Mucosa of stomach (tissue), 1 donor: ENCODE data around the gene RBM42.
A peak's percentile ranks its signal among the peaks of the same experiment; 100 is the strongest.
"Not testable (repeated sequence)": the region's sequence is repeated elsewhere in the genome, so short reads cannot be mapped to it uniquely, and the experiment has no call there.

Experiments
- H3K27me3 ChIP-seq: one replicate; pipeline ENCODE4 v1.7.0; 2013; ENCODE audit warnings: mild to moderate bottlenecking, low read length; ENCODE audit not compliant: control insufficient read depth, insufficient read depth
- H3K36me3 ChIP-seq: one replicate; pipeline ENCODE4 v1.7.0; 2013; ENCODE audit warnings: low read length; ENCODE audit not compliant: control insufficient read depth, insufficient read depth
- H3K4me1 ChIP-seq: one replicate; pipeline ENCODE4 v1.7.0; 2013; ENCODE audit warnings: mild to moderate bottlenecking, low read length; ENCODE audit not compliant: control insufficient read depth, insufficient read depth
- H3K4me3 ChIP-seq: one replicate; pipeline ENCODE4 v1.7.0; 2013; ENCODE audit warnings: low read length
- H3K9ac ChIP-seq: one replicate; pipeline ENCODE4 v1.7.0; 2013; ENCODE audit warnings: mild to moderate bottlenecking, low read length, moderate library complexity
- H3K9me3 ChIP-seq: one replicate; pipeline ENCODE4 v1.7.0; 2013; ENCODE audit warnings: mild to moderate bottlenecking, low read length, moderate library complexity; ENCODE audit not compliant: control insufficient read depth
- donor health status: Pancreatic carcinoma.

The RBM42 gene, protein sequence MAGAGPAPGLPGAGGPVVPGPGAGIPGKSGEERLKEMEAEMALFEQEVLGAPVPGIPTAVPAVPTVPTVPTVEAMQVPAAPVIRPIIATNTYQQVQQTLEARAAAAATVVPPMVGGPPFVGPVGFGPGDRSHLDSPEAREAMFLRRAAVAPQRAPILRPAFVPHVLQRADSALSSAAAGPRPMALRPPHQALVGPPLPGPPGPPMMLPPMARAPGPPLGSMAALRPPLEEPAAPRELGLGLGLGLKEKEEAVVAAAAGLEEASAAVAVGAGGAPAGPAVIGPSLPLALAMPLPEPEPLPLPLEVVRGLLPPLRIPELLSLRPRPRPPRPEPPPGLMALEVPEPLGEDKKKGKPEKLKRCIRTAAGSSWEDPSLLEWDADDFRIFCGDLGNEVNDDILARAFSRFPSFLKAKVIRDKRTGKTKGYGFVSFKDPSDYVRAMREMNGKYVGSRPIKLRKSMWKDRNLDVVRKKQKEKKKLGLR

DNA sequence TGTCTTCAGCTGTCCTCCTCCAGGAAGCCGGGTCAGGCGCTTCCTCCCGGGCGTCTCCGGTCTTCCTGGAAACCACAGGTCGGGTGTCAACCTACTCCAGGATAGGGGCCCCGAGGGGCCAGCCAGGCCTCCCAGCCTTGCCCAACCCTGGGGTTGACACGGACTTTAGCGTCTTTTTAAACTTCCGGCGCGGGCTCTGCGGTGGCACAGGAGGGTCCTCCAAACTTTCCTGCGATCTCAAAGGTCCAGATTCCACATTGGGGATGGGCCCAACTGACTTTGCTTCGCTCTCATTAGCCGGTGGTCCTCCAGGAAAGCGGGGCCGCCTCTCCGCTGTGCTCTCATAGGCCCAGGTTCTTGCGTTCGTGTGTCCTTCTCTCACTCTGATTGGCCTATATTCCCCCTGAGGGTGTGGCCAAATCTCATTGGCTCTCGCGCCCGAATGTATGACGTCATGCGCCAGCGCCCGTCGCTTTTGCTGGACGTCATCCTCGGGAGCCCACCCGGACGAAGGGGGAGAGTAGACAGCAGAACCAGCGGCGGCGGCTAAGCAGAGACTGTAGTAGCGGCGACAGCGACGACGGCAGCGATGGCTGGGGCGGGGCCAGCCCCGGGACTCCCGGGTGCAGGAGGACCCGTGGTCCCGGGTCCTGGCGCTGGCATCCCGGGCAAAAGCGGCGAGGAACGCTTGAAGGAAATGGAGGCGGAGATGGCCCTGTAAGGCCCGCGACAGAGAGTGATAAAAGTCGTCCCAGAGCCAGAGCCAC, at the start of gene RBM42:
TSS of gene RBM42 (plus strand) at position 472 of the 767 bp plus-strand sequence. CDS start at position 590, 118 bp downstream.
- Histone ChIP-seq H3K4me3 (peak within 1 kb of the TSS; percentile 94), H3K36me3 (peaks cover 7% of the 10 kb centered on the region), H3K27me3 (no peaks in the 10 kb centered on the region), H3K4me1 (peaks cover 5% of the 10 kb centered on the region), H3K9ac (peak within 1 kb of the TSS; percentile 99), H3K9me3 (no peaks in the 10 kb centered on the region)

DNA sequence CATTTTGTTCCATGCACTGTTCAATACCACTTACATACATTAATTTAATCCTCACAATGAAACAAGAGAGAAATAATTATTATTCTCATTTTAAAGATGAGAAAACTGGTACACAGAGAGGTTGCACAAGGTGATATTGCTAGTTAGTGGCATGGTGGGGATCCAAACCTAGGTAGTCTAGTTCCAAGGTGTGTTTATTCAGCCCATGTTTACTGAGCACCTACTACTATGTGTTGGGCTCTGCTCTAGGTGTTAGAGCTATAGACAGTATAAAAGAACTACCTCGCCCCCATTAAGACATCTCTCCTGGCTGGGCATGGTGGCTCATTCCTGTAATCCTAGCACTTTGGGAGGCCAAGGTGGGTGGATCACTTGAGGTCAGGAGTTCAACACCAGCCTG, 46.1 kb upstream of the RBM42 start:
- Histone ChIP-seq H3K4me1 (no peaks in the 10 kb centered on the region), H3K27me3 (peaks cover 8% of the 10 kb centered on the region), H3K9me3 (no peaks in the 10 kb centered on the region), H3K4me3 (no peak overlapping the region), H3K36me3 (no peaks in the 10 kb centered on the region), H3K9ac (no peak overlapping the region)

DNA sequence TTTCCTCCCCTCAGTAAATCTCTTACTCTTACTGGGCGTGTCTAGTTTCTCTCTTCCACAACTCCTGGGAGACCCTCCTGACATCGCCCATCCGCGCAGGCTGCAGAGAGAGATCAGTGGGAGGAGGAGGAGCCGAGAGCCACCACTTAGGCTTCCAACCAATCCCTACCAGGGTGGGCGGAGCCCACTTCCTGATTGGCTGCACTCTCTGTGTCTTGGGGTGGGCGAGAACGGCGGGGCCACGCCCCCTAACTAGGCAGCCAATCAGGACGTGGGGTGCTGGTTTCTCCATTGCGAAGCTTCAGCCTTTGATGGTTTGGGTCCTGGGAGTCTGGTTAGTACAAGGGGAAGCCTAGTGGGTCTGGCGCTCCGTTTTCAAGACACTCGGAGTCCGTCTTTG, 43.0 kb upstream of the RBM42 start, which contains the start of gene PMIS2:
TSS of gene PMIS2 (plus strand) at position 326 of the 400 bp plus-strand sequence. CDS start 87 bp downstream, outside the sequence.
- no peaks in the 10 kb centered on the region for H3K9me3 ChIP-seq
- H3K36me3 ChIP-seq = no peaks in the 10 kb centered on the region
- H3K9ac ChIP-seq = no peak within 1 kb of the TSS
- H3K4me1 ChIP-seq = no peaks in the 10 kb centered on the region
- H3K4me3 ChIP-seq = no peak within 1 kb of the TSS
- peaks cover 8% of the 10 kb centered on the region for H3K27me3 ChIP-seq

DNA sequence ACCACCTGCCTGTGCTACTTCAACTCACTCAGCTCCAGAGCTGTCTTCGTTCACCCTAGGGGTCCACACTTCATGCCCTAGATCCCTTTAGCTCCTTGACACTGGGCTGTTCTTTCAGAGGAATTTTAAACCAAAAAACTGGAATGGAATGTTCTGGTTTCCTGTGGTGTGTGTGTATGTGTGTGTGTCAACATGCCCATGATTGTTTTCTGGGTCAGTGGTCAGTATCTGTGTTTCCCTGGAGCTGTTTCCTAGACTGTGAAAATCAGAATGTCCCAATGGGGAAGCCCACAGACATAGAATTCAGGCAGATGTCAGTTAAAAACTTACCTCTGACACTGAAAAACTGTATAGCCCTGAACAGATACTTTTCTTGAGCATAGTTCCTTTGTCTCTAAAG, 41.5 kb upstream of the RBM42 start:
- no peaks in the 10 kb centered on the region for H3K36me3 ChIP-seq
- no peaks in the 10 kb centered on the region for H3K9me3 ChIP-seq
- peaks cover 8% of the 10 kb centered on the region for H3K27me3 ChIP-seq
- no peaks in the 10 kb centered on the region for H3K4me1 ChIP-seq
- H3K9ac ChIP-seq = no peak overlapping the region
- no peak overlapping the region for H3K4me3 ChIP-seq

DNA sequence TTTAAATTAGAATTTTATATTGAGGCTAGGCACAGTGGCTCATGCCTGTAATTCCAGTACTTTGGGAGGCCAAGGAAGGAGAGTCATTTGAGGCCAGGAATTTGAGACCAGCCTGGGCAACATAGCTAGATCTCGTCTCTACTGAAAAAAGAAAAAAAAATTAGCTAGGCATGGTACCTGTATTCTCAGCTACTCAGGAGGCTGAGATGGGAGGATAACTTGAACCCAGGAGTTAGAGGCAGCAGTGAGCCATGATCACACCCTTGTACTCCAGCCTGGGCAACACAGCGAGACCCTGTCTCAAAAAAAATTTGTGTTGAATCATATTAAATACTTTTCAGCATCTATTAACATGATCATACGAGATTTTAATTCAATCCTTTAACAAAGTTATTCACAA, 38.0 kb upstream of the RBM42 start:
- Histone ChIP-seq H3K9me3 (no peaks in the 10 kb centered on the region), H3K27me3 (peaks cover under 1% of the 10 kb centered on the region), H3K4me1 (no peaks in the 10 kb centered on the region), H3K36me3 (no peaks in the 10 kb centered on the region), H3K4me3 (no peak overlapping the region), H3K9ac (no peak overlapping the region)

DNA sequence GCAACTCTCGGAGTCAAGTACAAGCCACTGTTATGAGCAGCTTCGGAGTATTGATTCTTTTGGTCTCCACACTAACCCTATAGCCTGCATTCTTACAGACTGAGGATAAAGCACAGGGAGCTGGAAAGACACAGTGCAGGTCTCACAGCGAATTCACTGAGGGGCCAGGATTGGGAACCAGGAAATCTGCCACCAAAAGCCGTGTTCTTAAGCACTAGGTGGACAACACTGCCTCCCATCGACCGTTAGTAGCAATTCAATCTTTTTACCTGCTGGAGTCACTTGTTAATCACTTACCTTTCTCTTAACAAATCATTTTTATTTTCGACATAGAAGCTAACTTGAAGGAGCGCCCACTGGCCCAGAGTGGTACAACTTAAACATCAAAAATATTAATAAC, 36.6 kb upstream of the RBM42 start:
- H3K9ac ChIP-seq = no peak overlapping the region
- no peaks in the 10 kb centered on the region for H3K36me3 ChIP-seq
- H3K9me3 ChIP-seq = no peaks in the 10 kb centered on the region
- no peak overlapping the region for H3K4me3 ChIP-seq
- no peaks in the 10 kb centered on the region for H3K4me1 ChIP-seq
- H3K27me3 ChIP-seq = no peaks in the 10 kb centered on the region

DNA sequence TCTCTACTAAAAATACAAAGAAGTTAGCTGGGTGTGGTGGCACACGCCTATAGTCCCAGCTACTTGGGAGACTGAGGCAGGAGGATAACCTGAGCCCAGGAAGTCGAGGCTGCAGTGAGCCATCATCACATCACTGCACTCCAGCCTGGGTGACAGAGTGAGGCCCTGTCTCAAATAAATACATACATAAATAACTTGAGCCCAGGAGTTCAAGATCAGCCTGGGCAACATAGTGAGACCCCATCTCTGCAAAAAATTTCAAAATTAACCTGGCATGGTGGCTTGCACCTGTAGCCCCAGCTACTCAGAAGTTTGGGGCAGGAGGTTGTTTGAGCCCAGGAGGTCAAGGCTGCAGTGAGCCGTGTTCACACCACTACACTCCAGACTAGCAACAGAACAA, 33.8 kb upstream of the RBM42 start:
- not testable (repeated sequence) for H3K4me1 ChIP-seq, H3K9me3 ChIP-seq, H3K36me3 ChIP-seq, H3K27me3 ChIP-seq, H3K4me3 ChIP-seq, H3K9ac ChIP-seq

DNA sequence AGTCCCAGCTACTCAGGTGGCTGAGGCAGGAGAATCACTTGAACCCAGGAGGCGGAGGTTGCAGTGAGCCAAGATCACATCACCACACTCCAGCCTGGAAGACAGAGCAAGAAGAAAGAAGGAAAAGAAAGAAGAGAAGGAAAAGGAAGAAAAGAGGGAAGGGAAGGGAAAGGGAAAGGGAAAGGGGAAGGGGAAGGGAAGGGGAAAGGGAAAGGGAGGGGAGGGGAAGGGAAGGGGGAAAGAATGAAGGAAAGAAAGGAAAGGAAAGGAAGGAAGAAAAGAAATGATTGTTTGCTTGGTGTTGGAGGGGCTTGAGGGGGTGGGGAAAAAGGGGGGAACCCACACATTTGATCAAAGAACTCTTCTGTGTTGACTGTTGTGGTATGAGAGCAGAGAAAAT, 32.9 kb upstream of the RBM42 start:
- Histone ChIP-seq H3K4me3 (no peak overlapping the region), H3K4me1 (no peaks in the 10 kb centered on the region), H3K9me3 (no peaks in the 10 kb centered on the region), H3K27me3 (no peaks in the 10 kb centered on the region), H3K36me3 (no peaks in the 10 kb centered on the region), H3K9ac (no peak overlapping the region)

DNA sequence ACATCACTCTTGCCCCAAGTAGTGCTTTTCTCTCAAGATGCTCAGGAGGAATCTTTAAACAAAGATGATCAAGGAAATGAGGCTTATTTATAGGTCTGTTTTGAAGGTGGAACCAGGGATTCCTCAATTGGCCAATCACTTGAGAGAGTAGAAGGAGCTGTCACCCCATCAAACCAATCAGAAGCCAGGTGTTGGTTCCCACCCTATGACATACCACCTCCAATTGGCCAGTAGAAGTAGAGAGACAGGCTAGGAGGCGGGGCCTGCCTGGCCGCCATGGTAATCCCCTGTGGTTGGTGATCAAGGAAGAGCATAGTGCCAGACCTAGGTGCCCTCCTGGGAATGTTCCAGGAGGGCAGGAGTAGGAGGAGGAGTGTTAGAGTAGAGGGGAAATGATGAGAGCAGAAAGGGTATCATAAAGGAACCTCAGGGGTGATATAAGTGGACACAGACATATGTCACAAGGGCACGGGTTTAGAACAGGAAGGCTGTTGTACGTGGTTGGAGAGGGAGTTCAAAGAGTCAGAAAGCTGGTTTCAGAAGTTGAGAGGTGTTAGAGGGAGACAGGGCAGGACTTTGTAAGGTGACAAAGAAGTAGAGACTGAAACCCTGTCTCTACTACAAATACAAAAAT, 32.4 kb upstream of the RBM42 start:
- H3K9ac ChIP-seq = no peak overlapping the region
- no peak overlapping the region for H3K4me3 ChIP-seq
- H3K27me3 ChIP-seq = no peaks in the 10 kb centered on the region
- no peaks in the 10 kb centered on the region for H3K36me3 ChIP-seq
- H3K4me1 ChIP-seq = no peaks in the 10 kb centered on the region
- no peaks in the 10 kb centered on the region for H3K9me3 ChIP-seq

DNA sequence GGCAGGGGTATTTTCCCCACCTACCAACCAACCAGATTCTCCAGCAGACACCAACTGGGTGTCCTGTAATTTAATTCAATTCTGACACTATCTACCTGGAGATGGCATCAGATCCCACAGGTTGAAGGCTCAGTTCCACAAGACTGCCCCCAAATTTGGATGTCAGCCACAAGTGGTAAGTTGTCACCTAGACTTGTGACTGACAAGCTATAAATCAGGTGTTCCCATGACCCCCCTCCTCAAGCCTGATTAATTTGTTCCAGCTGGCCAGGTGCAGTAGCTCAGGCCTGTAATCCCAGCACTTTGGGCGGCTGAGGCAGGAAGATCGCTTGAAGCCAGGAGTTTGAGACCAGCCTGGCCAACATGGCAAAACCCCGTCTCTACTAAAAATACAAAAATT, 26.9 kb upstream of the RBM42 start:
- Histone ChIP-seq H3K9ac (no peak overlapping the region), H3K27me3 (no peaks in the 10 kb centered on the region), H3K4me3 (no peak overlapping the region), H3K9me3 (no peaks in the 10 kb centered on the region), H3K4me1 (peaks cover 6% of the 10 kb centered on the region), H3K36me3 (no peaks in the 10 kb centered on the region)

DNA sequence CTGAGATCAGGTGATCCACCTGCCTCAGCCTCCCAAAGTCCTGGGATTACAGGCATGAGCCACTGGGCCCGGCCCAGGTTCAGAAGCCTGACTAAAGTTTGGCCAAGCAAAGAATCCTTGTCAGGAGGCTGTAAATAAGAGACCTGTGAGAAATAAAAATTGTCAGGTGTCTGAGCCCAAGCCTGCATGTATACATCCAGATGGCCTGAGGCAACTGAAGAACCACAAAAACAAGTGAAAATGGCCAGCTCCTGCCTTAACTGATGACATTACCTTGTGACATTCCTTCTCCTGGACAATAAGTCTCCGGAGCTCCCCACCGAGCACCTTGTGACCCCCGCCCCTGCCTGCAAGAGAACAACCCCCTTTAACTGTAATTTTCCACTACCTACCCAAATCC, 24.4 kb upstream of the RBM42 start:
- H3K9me3 ChIP-seq, H3K9ac ChIP-seq, H3K4me1 ChIP-seq, H3K36me3 ChIP-seq, H3K4me3 ChIP-seq, H3K27me3 ChIP-seq: not testable (repeated sequence)

DNA sequence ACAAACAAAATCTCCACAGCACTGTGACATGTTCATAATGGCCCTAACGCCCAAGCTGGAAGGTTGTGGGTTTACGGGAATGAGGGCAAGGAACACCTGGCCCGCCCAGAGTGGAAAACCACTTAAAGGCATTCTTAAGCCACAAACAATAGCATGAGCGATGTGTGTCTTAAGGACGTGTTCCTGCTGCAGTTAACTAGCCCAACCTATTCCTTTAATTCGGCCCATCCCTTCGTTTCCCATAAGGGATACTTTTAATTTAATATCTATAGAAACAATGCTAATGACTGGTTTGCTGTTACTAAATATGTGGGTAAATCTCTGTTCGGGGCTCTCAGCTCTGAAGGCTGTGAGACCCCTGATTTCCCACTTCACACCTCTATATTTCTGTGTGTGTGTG, 21.7 kb upstream of the RBM42 start:
- H3K36me3 ChIP-seq, H3K4me3 ChIP-seq, H3K4me1 ChIP-seq, H3K27me3 ChIP-seq, H3K9ac ChIP-seq, H3K9me3 ChIP-seq: not testable (repeated sequence)
